ENCODE measurements around the gene AARS2.

AARS2 gene

GRCh38 chr6:44260011-44260410 is 53.1 kb downstream of the AARS2 start:
- DNase-seq, result no peak

DNA sequence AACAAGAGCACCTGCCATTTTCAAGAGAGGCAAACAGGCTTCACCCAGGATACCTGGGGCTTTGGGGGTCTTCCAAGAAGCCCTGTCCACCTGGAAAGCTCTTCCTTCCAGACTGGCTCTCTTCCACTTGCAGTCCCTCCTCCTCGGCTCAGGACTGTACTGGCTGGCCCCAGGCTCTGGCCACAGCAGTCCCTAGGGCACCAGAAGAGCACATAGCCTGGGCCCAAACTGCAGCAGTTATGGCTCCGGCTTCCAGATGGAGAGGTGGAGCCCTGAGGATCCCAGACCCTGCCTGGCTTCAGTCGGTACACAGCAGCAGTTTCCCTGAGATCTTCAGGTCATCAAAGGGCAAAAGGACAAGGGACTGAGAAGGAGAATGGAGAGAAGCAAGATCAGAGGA is 54.2 kb downstream of the AARS2 start:
- DNase-seq, result no peak

DNA sequence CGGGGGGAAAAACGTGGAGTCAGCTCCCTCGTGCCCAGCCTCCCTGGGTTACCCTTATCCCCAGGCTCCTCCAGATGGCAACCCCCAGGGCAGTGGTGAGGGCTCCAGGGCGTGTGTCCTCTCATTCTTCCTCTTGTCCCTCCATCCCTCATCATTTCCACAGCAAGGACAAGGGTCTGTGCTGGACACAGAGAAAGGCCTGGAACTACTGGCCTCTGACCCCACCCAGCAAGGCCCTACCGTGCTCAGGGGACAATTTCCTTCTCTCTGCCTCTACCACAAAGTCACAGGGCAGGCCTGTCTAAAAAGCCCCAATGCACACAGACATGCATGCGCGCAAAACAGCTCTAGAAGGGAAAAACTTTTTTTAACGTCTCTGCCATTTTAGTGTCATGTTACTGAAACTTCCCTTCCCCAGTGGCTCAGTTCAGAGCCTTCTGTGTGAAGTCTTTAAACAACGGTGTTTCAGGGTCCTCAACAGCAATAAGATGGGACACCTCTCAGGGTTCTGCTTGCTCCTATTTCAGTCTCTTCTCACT is 54.8 kb downstream of the AARS2 start:
- no peak for DNase-seq

DNA sequence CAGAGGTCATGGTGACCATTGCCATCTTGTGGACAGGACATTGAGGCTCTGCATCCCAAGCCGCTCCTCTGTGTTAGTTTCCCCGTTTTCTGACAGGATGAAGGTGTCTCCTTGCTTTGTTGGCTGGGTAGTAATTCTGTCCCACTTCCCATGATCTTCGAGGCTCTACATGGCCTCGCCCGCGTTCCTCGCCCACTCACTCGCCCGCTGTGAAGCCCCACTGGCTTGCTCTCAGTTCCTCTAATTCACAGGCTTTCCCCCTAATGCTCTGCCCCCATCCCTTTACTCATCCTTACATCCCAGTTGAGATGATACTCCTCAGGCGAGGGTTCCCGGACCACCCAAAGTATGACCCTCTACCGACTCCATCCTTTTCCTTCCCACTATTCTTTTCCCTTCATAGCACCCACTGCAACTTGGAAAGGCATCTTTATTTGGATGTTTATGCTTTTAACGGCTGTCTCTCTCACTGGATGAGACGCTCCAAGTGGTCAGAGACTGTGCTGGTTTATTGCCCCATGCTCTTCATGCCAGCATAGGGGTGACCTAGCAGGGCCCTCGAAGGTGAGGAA is 55.3 kb downstream of the AARS2 start:
- no peak for DNase-seq

DNA sequence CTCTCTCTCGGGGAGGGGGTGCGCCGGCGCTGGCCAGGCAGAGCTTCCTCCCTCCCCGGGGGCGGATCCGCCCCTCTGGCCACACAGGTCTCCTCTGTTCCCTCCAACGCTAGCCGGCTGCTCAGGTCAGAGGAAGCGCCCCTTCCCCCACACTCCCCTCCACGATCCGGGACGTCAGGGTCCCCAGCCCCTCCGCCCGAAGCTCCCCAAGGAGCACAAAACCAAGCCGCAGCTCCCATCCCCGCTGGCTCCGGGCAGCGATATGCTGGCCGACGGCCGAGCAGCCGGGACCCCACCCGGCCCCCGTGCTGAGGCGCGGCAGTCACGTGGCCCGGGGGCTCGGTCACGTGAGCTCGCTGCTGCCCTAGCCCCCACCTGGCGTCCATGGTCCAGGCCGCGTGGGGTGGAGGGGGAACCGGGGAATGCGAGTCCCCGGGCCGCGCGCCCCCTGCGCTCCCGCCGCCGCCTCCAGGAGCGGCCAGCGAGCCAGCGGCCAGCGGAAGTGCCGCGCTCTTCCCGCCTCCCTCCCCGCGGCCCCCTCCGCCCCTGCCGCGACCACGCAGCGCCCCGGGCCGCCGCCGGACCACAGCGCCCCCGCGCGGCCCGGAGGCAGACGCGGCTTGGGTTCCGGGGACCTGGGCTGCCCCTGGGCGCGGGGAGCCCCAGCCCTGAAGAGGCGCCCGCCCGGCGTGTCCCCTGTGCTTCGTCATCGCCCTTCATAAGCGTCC is 56.0 kb downstream of the AARS2 start, which contains the start of gene SLC35B2:
TSS of gene SLC35B2 (minus strand) at position 504 of the 728 bp plus-strand sequence. CDS start at position 386, 118 bp downstream.
- peak; percentile 40 to 81 (median 55) for DNase-seq

- DNase-seq, result peak in 1 of 5 experiments; percentile 34
Observed at GRCh38 chr6:44256775-44257024, 56.4 kb downstream of the AARS2 start.

DNA sequence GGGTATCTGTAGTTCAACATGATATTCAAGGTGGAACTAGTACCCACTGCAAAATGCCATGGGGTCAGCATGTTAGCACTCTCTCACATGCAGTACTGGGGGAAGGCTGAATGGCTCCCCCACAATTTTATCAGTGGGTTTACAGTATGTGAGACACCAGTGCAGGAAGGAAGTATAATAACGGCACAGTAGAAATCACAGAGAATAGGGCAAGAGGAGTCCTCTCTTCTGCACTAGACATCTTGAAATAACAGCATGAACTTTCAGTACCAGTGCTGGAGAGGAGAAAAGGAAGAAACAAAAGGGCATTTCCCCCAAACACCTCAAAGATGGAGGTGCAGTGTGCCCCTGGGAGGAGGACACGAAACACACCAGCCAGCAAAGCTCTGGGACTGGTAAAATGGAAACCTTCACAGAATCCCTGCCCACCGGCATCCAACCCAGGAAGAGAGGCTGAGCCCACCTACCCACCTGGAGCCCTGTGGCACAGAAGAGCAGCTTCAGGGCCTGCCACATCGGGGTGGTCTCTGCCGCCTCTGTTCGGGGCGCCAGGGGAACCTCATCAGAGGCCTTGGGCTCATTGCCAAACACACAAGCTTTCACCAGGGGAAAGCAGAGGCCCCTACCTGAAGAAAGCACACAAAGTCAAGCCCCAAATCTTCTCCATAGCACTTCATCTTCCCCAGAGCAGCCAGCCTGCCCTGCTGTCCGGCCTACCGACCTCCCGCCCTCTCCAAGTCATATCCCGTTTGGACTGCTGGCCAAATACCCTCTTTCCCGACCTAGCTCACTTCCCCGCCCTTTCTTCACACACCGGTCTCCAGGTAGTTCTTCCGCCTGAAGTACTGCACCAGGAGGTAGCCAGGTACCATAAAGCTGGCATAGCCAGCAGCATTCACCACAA is 57.0 kb downstream of the AARS2 start:
- no peak for DNase-seq

- DNase-seq, result no peak
Observed at GRCh38 chr6:44255105-44255808, 57.9 kb downstream of the AARS2 start.

DNA sequence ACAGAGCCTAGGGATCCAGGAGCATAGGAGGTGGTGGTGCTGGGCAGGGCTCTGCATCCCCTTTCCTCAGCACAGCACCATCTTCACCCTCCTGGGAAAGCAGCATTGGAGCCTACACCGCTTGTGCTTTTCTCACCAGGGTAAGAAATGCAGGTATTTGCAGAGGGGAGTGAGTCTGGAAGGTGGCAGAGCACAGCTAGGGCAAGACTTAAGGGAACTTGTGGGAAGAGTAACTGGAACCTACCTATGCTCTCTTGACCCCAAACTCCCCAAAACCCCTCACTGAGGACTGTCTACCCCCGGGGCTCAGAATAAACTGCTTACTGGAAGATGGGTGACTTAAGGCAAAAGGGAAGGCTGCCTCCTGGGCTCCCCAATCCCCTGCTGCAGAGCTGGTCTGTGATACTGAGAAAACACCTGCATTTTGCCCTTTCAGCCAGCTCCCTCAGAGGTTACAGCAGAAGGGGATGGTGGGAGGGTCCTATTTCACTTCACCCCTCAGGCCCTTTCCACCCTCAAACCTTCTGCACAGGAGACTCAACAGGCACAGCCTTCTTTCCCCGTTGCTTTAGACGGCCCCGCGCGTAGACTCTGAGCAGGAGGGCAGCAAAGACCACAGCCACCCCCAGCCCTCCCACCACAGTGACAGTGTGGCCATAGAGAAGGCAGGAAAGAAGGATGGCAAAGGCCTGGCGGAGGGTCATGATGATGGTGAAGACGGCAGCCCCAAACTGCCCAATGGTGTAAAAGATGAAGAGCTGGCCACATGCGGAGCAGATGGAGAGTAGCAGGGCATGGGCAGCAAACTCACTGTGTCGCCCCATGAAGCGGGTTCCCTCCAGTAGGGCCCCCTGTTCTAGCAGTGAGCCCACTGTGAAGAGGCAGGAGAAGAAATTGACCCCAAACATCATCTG is 58.7 kb downstream of the AARS2 start:
- no peak for DNase-seq

DNA sequence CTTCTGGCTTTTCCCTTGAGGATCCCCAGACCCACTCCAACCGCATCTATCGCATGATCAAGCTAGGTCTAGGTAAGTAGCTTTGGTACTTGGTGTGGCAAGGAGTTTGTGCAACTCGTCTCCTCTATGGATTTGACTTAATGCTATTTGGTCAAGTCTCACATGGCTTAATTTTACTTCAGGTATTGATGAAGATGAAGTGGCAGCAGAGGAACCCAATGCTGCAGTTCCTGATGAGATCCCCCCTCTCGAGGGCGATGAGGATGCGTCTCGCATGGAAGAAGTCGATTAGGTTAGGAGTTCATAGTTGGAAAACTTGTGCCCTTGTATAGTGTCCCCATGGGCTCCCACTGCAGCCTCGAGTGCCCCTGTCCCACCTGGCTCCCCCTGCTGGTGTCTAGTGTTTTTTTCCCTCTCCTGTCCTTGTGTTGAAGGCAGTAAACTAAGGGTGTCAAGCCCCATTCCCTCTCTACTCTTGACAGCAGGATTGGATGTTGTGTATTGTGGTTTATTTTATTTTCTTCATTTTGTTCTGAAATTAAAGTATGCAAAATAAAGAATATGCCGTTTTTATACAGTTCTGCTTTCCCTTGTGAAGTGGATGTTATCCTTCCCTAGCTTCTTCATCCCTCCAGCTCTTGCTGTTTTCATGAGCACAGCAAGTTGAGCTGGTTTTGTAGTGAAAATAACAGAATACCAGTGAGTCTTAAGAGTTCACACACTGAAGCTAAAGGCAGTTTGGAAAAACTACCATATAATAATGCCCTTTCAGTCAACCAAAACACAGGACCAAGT is 59.6 kb downstream of the AARS2 start:
- peak in 2 of 5 experiments; percentile 53 to 57 for DNase-seq

GRCh38 chr6:44251576-44252524 is 61.3 kb downstream of the AARS2 start:
- DNase-seq, result no peak

DNA sequence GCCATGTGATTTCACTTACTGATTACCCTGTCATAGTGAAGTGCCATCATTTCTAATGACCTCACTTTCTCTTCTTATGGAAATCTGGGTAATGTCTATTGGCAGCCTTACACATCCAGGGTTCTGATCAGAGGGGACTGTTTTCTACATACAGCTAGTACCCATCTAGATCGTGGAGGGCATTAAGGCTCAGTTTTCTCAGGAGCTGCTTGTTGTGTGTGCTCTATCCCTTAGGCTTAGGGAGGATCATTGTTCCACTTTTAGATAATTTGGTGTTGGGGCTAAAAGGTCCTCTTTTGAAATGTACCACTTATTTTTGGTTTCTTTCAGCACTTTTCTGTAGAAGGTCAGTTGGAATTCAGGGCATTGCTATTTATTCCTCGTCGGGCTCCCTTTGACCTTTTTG is 62.4 kb downstream of the AARS2 start:
- DNase-seq, result no peak

DNA sequence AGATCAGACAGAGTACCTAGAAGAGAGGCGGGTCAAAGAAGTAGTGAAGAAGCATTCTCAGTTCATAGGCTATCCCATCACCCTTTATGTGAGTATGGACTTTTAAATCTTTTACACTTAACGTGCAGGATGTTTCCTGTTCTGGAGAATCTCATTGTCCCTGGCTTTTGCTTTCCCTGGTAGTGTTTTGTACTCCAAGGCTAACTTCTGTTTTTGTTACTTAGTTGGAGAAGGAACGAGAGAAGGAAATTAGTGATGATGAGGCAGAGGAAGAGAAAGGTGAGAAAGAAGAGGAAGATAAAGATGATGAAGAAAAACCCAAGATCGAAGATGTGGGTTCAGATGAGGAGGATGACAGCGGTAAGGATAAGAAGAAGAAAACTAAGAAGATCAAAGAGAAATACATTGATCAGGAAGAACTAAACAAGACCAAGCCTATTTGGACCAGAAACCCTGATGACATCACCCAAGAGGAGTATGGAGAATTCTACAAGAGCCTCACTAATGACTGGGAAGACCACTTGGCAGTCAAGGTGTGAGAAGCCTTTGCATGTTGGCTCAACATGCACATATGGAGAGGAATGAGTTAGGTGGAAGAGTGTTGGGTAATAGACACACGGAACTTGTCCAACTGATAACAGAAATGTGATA is 63.0 kb downstream of the AARS2 start:
- no peak for DNase-seq

All from T-helper 2 cell (primary cell).